K562 (cell line): ENCODE results near the gene ACSL3.

ENCODE experiments used
- CTCF ChIP-seq, 3 experiments: IDR thresholded peaks in 2 of 3; conservative IDR thresholded peaks in 1 of 3; 2 replicates each; pipeline ENCODE4 v1.5.1; 2011 to 2012; ENCODE audit warnings: low read length in 3 of 3, mild to moderate bottlenecking in 3 of 3, control low read depth in 2 of 3, improper control_type of control experiment in 1 of 3, inconsistent platforms in 1 of 3, low read depth in 1 of 3, mixed read lengths in 1 of 3, moderate library complexity in 1 of 3; ENCODE audit not compliant: insufficient read depth in 2 of 3
- RUNX1 ChIP-seq: sonication (generic); IDR thresholded peaks from 2 replicates; pipeline ENCODE4 v1.6.1; 2016; ENCODE audit warnings: antibody characterized with exemption, low read depth
- SP1 ChIP-seq: sonication (generic); formaldehyde crosslinking; IDR thresholded peaks from 2 replicates; pipeline ENCODE4 v1.8.1; 2022; ENCODE audit warnings: mild to moderate bottlenecking, missing genetic modification reagents
- TFE3 ChIP-seq: fragments of 450-650 bp; formaldehyde crosslinking; IDR thresholded peaks from 2 replicates; pipeline ENCODE4 v1.4.0; 2020; ENCODE audit warnings: mild to moderate bottlenecking, mixed read lengths
- USF2 ChIP-seq: sonication (generic); formaldehyde crosslinking; IDR thresholded peaks from 2 replicates; pipeline ENCODE4 v1.5.0; 2020; ENCODE audit warnings: missing genetic modification reagents

- TF ChIP-seq RUNX1 (no peak), TFE3 (CRISPR knock-in tag) (no peak), CTCF (IDR thresholded peaks at IDR 0.05 in 2 of 3, conservative IDR thresholded peaks at IDR 0.05 in 1 of 3; ENCODE audit: insufficient read depth in 2 of 3, low read depth in 1 of 3, low read length in 3 of 3) (no peak), SP1 (CRISPR knock-in tag) (no peak), USF2 (no peak)
These were observed 23.2 kb upstream of the ACSL3 start for GRCh38 chr2:222837643-222838056.
